Glutamatergic neuron (in vitro differentiated cells): Measurements from ENCODE around the gene GPR84. TPM values are rescaled to one million over a fixed set of nuclear protein-coding genes. Genes with fewer than 3 reads are reported as not detected.

ENCODE experiments used
- DNase-seq: peaks from one replicate; pipeline ENCODE4 v3.0.0; 2022
- H3K27ac Mint-ChIP-seq: one replicate; pipeline ENCODE4 v1.8.0; 2020; ENCODE audit warnings: mild to moderate bottlenecking, mixed read lengths, inconsistent platforms; ENCODE audit not compliant: unreplicated experiment
- H3K27me3 Mint-ChIP-seq: one replicate; pipeline ENCODE4 v1.8.0; 2020; ENCODE audit warnings: mild to moderate bottlenecking, moderate library complexity, mixed read lengths, inconsistent platforms; ENCODE audit not compliant: unreplicated experiment
- H3K36me3 Mint-ChIP-seq: one replicate; pipeline ENCODE4 v1.8.0; 2020; ENCODE audit warnings: mild to moderate bottlenecking, mixed read lengths, inconsistent platforms; ENCODE audit not compliant: unreplicated experiment
- H3K4me1 Mint-ChIP-seq: one replicate; pipeline ENCODE4 v1.8.0; 2020; ENCODE audit warnings: mild to moderate bottlenecking, low read depth, mixed read lengths, inconsistent platforms; ENCODE audit not compliant: unreplicated experiment
- H3K4me3 Mint-ChIP-seq: one replicate; pipeline ENCODE4 v1.8.0; 2020; ENCODE audit warnings: mild to moderate bottlenecking, mixed read lengths, inconsistent platforms; ENCODE audit not compliant: unreplicated experiment
- H3K9me3 Mint-ChIP-seq: one replicate; pipeline ENCODE4 v1.8.0; 2020; ENCODE audit warnings: mild to moderate bottlenecking, moderate library complexity, mixed read lengths, inconsistent platforms; ENCODE audit not compliant: unreplicated experiment
- CTCF ChIP-seq: fragments of 200-600 bp; sonication (generic); IDR thresholded peaks from one replicate; pipeline ENCODE4 v1.5.0; 2021; ENCODE audit not compliant: partially characterized antibody, unreplicated experiment
- total RNA-seq: library from RNA; stranded (reverse); fragmentation: NEBNext Ultra II Directional; extraction: Animal tissue kit (Norgen Biotek cat#: 25700); gene quantifications from one replicate; pipeline ENCODE4 v1.2.1, GENCODE V29; 2021; ENCODE audit not compliant: unreplicated experiment

The GPR84 gene
- total RNA-seq, 1 donor from 2014 or later, result not detected

DNA sequence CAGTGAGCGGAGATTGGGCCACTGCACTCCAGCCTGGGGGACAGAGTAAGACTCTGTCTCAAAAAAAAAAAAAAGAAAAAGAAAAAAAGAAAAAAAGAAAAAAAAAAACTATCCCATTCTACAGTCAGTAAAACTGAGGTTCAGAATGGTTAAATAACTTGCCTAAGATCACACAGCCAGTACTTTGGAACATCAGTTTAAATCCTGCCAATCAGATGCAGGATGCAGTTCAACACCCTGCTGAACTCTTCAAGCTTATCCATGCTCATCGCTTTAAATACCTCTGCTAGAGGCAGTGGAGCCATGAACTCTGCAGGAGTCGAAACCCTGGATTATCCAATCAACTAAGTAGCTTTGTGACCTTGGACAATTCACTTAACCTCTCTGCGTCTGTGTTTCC, 16.9 kb upstream of the GPR84 start:
- DNase-seq, result no peak
- no peak for TF ChIP-seq CTCF
- peaks cover 4% of the 10 kb centered on the region for H3K36me3 Mint-ChIP-seq
- H3K9me3 Mint-ChIP-seq, result peaks cover 6% of the 10 kb centered on the region
- no peak overlapping the region for H3K27ac Mint-ChIP-seq
- H3K4me1 Mint-ChIP-seq, result peaks cover 26% of the 10 kb centered on the region
- H3K27me3 Mint-ChIP-seq, result peaks cover 8% of the 10 kb centered on the region
- H3K4me3 Mint-ChIP-seq, result no peak overlapping the region

- H3K27me3 Mint-ChIP-seq, result peaks cover 9% of the 10 kb centered on the region
- TF ChIP-seq CTCF, result peak; percentile 98
- peak overlapping the region; percentile 88 for H3K4me3 Mint-ChIP-seq
- H3K4me1 Mint-ChIP-seq, result peaks cover 21% of the 10 kb centered on the region
- H3K9me3 Mint-ChIP-seq, result peaks cover 6% of the 10 kb centered on the region
- H3K36me3 Mint-ChIP-seq, result peaks cover 4% of the 10 kb centered on the region
- DNase-seq, result peak; percentile 98
- peak overlapping the region; percentile 40 for H3K27ac Mint-ChIP-seq
Measured at GRCh38 chr12:54379398-54380201, 15.3 kb upstream of the GPR84 start.

DNA sequence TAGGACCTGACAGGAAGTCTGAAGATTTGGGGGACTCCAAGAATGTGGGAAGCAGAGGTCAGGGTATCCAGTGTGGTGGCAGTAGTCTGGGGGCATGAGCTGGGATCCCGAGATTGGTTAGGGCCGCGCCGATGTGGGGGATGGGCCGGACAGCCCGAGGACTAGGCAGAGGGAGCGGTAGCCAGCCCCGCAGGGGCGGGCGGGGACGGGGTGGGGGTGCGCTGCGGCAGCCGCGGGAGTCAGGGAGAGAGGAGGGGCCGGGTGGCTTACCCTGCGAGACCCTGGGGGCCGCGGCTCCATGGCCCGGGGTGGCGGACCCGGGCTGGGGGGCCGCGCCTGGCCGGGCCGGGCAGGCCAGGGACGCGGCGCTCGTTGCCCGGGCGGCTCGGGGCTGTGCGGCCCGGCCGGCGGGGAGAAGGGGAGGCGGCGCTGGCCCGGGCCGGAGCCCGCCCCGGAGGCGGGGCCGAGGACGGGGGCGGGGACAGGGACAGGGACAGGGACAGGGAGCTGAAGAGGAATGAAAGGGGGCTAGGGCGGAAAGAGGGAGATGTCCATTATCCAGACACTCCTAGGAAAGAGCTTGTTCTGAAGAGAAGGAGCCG, 14.6 kb upstream of the GPR84 start:
- peaks cover 2% of the 10 kb centered on the region for H3K36me3 Mint-ChIP-seq
- H3K9me3 Mint-ChIP-seq, result peaks cover 6% of the 10 kb centered on the region
- H3K4me3 Mint-ChIP-seq, result peak overlapping the region; percentile 88
- peak; percentile 81 for DNase-seq
- H3K27me3 Mint-ChIP-seq, result peaks cover 9% of the 10 kb centered on the region
- H3K27ac Mint-ChIP-seq, result no peak overlapping the region
- no peak for TF ChIP-seq CTCF
- H3K4me1 Mint-ChIP-seq, result peaks cover 19% of the 10 kb centered on the region

- peaks cover 9% of the 10 kb centered on the region for H3K27me3 Mint-ChIP-seq
- H3K4me3 Mint-ChIP-seq, result peak overlapping the region; percentile 82
- peaks cover 6% of the 10 kb centered on the region for H3K9me3 Mint-ChIP-seq
- H3K27ac Mint-ChIP-seq, result no peak overlapping the region
- no peak for TF ChIP-seq CTCF
- no peaks in the 10 kb centered on the region for H3K36me3 Mint-ChIP-seq
- DNase-seq, result no peak
- peaks cover 15% of the 10 kb centered on the region for H3K4me1 Mint-ChIP-seq
Measured at GRCh38 chr12:54377797-54378515, 13.7 kb upstream of the GPR84 start.
